Measurements from ENCODE around the gene YPEL4. TPM values are rescaled to one million over a fixed set of nuclear protein-coding genes. Genes with fewer than 3 reads are reported as not detected.

The YPEL4 gene
- total RNA-seq, 1 experiment from 2014 or later = 0.32 TPM

DNA sequence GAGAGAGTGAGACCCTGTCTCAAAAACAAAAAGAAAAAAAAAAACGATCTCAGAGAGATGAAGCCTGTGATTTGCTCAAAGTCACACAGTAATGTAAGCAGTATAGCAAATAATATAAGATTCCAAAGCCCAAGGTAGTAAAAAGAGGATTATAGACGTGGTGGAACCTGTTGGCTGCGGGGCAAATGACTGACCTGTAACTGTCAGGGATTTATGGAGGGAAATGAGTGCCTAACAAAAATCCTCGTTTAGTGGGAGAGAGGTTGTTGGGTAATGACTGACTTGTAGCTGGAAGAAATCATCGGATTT lies 7.1 kb upstream of the YPEL4 start:
- H3K4me3 ChIP-seq (replicated peaks in 1 of 2; ENCODE audit: low read depth in 1 of 2, low read length in 2 of 2) = peak overlapping the region; percentile 83 to 97
- no peaks in the 10 kb centered on the region for H3K27me3 ChIP-seq (ENCODE audit: insufficient read depth, low read length)
- intact Hi-C loops (cut with micrococcal nuclease) = loop anchor here (1.0 kb wide), 1 partner anchor 10 kb away; no protein-coding TSS in a partner anchor
- H3K4me2 ChIP-seq (ENCODE audit: low read length) = peak overlapping the region; percentile 96
- CTCF ChIA-PET = interaction anchor here (1.0 to 2.7 kb wide), 2 partner anchors 13 to 163 kb away, joined by 3 to 11 read pairs; no protein-coding TSS in a partner anchor
- peak overlapping the region; percentile 35; the same call in 1 of the 2 replicates for H3K27ac ChIP-seq (ENCODE audit: low read depth, low read length)
- TSS peak; percentile 97 for BruUV-seq (replicated peaks)
- ATAC-seq (no peak), DNase-seq (ENCODE audit: low read depth, low spot score) (no peak)
- peaks cover 31% of the 10 kb centered on the region for H3K79me2 ChIP-seq (ENCODE audit: insufficient read depth, low read length)
- POLR2A ChIA-PET = no interaction called here
- TF ChIP-seq SIN3A (IDR thresholded peaks at IDR 0.05; ENCODE audit: low read depth) (no peak), TCF7L2 (IDR thresholded peaks at IDR 0.05; ENCODE audit: borderline replicate concordance, extremely low read depth, insufficient read depth, insufficient read length) (no peak), YY1 (IDR thresholded peaks at IDR 0.05; ENCODE audit: extremely low read depth, insufficient replicate concordance, low read depth, low read length) (no peak), SRF (IDR thresholded peaks at IDR 0.05; ENCODE audit: low read depth) (no peak), EGR1 (IDR thresholded peaks at IDR 0.05; ENCODE audit: low read depth) (no peak), EZH2 (IDR thresholded peaks at IDR 0.05) (no peak), CTCF (IDR thresholded peaks at IDR 0.05 in 2 of 3, conservative IDR thresholded peaks at IDR 0.05 in 1 of 3; ENCODE audit: borderline replicate concordance in 1 of 3, insufficient read depth in 1 of 3, low read depth in 2 of 3, low read length in 2 of 3) (no peak), ELF1 (IDR thresholded peaks at IDR 0.05; ENCODE audit: borderline replicate concordance, low read depth) (no peak), CBX3 (IDR thresholded peaks at IDR 0.05; ENCODE audit: low read depth) (no peak), POLR2AphosphoS5 (IDR thresholded peaks at IDR 0.05; ENCODE audit: low read depth, low read length) (no peak), JUND (IDR thresholded peaks at IDR 0.05) (no peak), POLR2A (IDR thresholded peaks at IDR 0.05; ENCODE audit: borderline replicate concordance, extremely low read depth, insufficient read depth, insufficient read length) (no peak), CEBPB (IDR thresholded peaks at IDR 0.05; ENCODE audit: low read depth) (no peak), EZH2phosphoT487 (IDR thresholded peaks at IDR 0.05; ENCODE audit: borderline replicate concordance) (no peak), FOSL1 (IDR thresholded peaks at IDR 0.05; ENCODE audit: low read depth) (no peak), ZFX (IDR thresholded peaks at IDR 0.05) (no peak), REST (IDR thresholded peaks at IDR 0.05; ENCODE audit: low read depth) (no peak), ATF3 (IDR thresholded peaks at IDR 0.05) (no peak)
- TF ChIP-seq, protein P1, sequence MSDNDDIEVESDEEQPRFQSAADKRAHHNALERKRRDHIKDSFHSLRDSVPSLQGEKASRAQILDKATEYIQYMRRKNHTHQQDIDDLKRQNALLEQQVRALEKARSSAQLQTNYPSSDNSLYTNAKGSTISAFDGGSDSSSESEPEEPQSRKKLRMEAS (IDR thresholded peaks at IDR 0.05) = no peak
- peak overlapping the region; percentile 56 for H3K9ac ChIP-seq (ENCODE audit: low read length)
- H2AFZ ChIP-seq (ENCODE audit: low read depth, low read length, poor library complexity, severe bottlenecking) = peak overlapping the region; percentile 66
- peaks cover 11 to 18% of the 10 kb centered on the region in 2 experiments; a peak in 3 of 4 replicates for H3K36me3 ChIP-seq (ENCODE audit: control insufficient read depth in 1 of 2, insufficient read depth in 2 of 2, low read length in 2 of 2)
- RAD21 ChIA-PET (ENCODE audit: low non-redundant PET in 1 of 2, low total read pairs in 2 of 2, uncharacterized antibody in 2 of 2, unreplicated experiment in 2 of 2) = no interaction called here
- peaks cover 7 to 11% of the 10 kb centered on the region in 2 experiments; a peak in 3 of 4 replicates for H3K4me1 ChIP-seq (ENCODE audit: control insufficient read depth in 1 of 2, insufficient read depth in 2 of 2, low read length in 2 of 2)
- no peaks in the 10 kb centered on the region for H3K9me3 ChIP-seq (ENCODE audit: control insufficient read depth in 1 of 2, insufficient read depth in 1 of 2, low read depth in 1 of 2, low read length in 2 of 2)
- no peaks in the 10 kb centered on the region for H3K9me2 ChIP-seq (ENCODE audit: insufficient read depth)
- no peaks in the 10 kb centered on the region for H4K20me1 ChIP-seq (ENCODE audit: insufficient read depth)

Measured in HCT116 (cell line).